A549 (cell line): ENCODE results near the gene ABHD5. TPM values are rescaled to one million over a fixed set of nuclear protein-coding genes. Genes with fewer than 3 reads are reported as not detected.

Experiments
- ATAC-seq, 2 experiments: fragments of 200-7000 bp in 1 of 2; fragments of >200 bp in 1 of 2; cut with Nextera tagmentation in 1 of 2; cut with Tn5 transposase in 1 of 2; 3 replicates each; pipeline versions ENCODE4 v1.8.0 to v1.9.1; 2018 to 2020; ENCODE audit warnings: mild to moderate bottlenecking in 1 of 2, moderate library complexity in 1 of 2
- CTCF ChIA-PET: fragments of 300-600 bp; sonication (Branson Sonifier 250); formaldehyde crosslinking; extraction: SDS; loops from one replicate; lab custom pipeline; 2021; ENCODE audit warnings: antibody characterized with exemption, inconsistent platforms; lab: Yijun Ruan, JAX
- POLR2A ChIA-PET: fragments of 350-600 bp; formaldehyde crosslinking; extraction: SDS; loops from one replicate; lab custom pipeline; 2021; ENCODE audit warnings: antibody characterized with exemption, inconsistent platforms; lab: Yijun Ruan, JAX
- DNase-seq, 2 experiments: peaks; one replicate each; pipeline versions ENCODE4 v3.0.0 to v3.0.0-alpha.2; 2011 to 2016; ENCODE audit warnings: low read depth in 1 of 2, low spot score in 1 of 2
- FAIRE-seq: peaks from 2 replicates; lab custom pipeline; 2011; peaks lifted over from hg19 to GRCh38; lab: Jason Lieb, UNC
- H3K27ac ChIP-seq, 2 experiments: fragments of >200 bp; sonication (Bioruptor Twin); formaldehyde crosslinking; 3 replicates each; pipeline ENCODE4 v1.5.1; 2016 to 2017
- H3K4me1 ChIP-seq: fragments of >200 bp; sonication (Bioruptor Twin); formaldehyde crosslinking; 3 replicates; pipeline ENCODE4 v1.6.1; 2016
- H3K4me2 ChIP-seq: fragments of >200 bp; sonication (Bioruptor Twin); formaldehyde crosslinking; 3 replicates; pipeline ENCODE4 v1.6.1; 2016
- H3K4me3 ChIP-seq: fragments of >200 bp; sonication (Bioruptor Twin); formaldehyde crosslinking; 3 replicates; pipeline ENCODE4 v1.5.1; 2016
- H3K9me3 ChIP-seq: fragments of >200 bp; sonication (Bioruptor Twin); formaldehyde crosslinking; 3 replicates; pipeline ENCODE4 v1.6.1; 2016
- BHLHE40 ChIP-seq: IDR thresholded peaks from 2 replicates; pipeline ENCODE4 v1.6.1; 2012; ENCODE audit warnings: low read depth, low read length, inconsistent platforms
- CBX2 ChIP-seq: fragments of 200-600 bp; sonication (generic); IDR thresholded peaks from 2 replicates; pipeline ENCODE4 v1.6.1; 2016; ENCODE audit warnings: low read depth, mild to moderate bottlenecking, borderline replicate concordance
- EHF ChIP-seq: fragments of 250-450 bp; sonication (Bioruptor Pico); IDR thresholded peaks from 2 replicates; pipeline ENCODE4 v1.5.0; 2020; ENCODE audit warnings: mild to moderate bottlenecking
- EHMT2 ChIP-seq: fragments of 200-600 bp; sonication (generic); IDR thresholded peaks from 2 replicates; pipeline ENCODE4 v1.6.1; 2016; ENCODE audit warnings: antibody characterized with exemption, low read depth, mild to moderate bottlenecking, moderate library complexity
- EP300 ChIP-seq, 2 experiments: fragments of >200 bp; sonication (Bioruptor Twin); formaldehyde crosslinking; IDR thresholded peaks; 2 replicates in 1 of 2; 3 replicates in 1 of 2; pipeline ENCODE4 v1.6.1; 2016 to 2017
- ESRRA ChIP-seq: fragments of 150-350 bp; IDR thresholded peaks from 2 replicates; pipeline ENCODE4 v1.6.1; 2014; ENCODE audit warnings: mild to moderate bottlenecking, low read length, borderline replicate concordance
- FOSB ChIP-seq: fragments of 250-450 bp; sonication (Bioruptor Pico); IDR thresholded peaks from 2 replicates; pipeline ENCODE4 v1.5.0; 2020; ENCODE audit warnings: mild to moderate bottlenecking, moderate library complexity
- FOSL2 ChIP-seq, 2 experiments: fragments of 450-650 bp in 1 of 2; fragments of >200 bp in 1 of 2; sonication (Bioruptor Twin) in 1 of 2; formaldehyde crosslinking; IDR thresholded peaks; 2 replicates each; pipeline versions ENCODE4 v1.5.0 to v1.6.1; 2016 to 2020; ENCODE audit warnings: mild to moderate bottlenecking in 1 of 2, moderate library complexity in 1 of 2
- FOXS1 ChIP-seq: fragments of 250-450 bp; sonication (Bioruptor Pico); IDR thresholded peaks from 2 replicates; pipeline ENCODE4 v1.5.0; 2020; ENCODE audit warnings: mild to moderate bottlenecking, moderate library complexity
- GATA3 ChIP-seq: IDR thresholded peaks from 2 replicates; pipeline ENCODE4 v1.6.1; 2012; ENCODE audit warnings: borderline replicate concordance
- HEYL ChIP-seq: fragments of 250-450 bp; sonication (Bioruptor Pico); IDR thresholded peaks from 2 replicates; pipeline ENCODE4 v1.8.0; 2021; ENCODE audit warnings: mild to moderate bottlenecking, moderate library complexity
- HOXA7 ChIP-seq: fragments of 250-450 bp; sonication (Bioruptor Pico); IDR thresholded peaks from 2 replicates; pipeline ENCODE4 v1.5.0; 2020; ENCODE audit warnings: mild to moderate bottlenecking, moderate library complexity
- HOXB5 ChIP-seq: fragments of 250-450 bp; sonication (Bioruptor Pico); IDR thresholded peaks from 2 replicates; pipeline ENCODE4 v1.5.0; 2020; ENCODE audit warnings: mild to moderate bottlenecking, moderate library complexity
- JUN ChIP-seq, 2 experiments: fragments of >200 bp; sonication (Bioruptor Twin); formaldehyde crosslinking; IDR thresholded peaks; 2 replicates in 1 of 2; 3 replicates in 1 of 2; pipeline ENCODE4 v1.6.1; 2016 to 2017
- KDM1A ChIP-seq: fragments of 200-600 bp; sonication (generic); IDR thresholded peaks from 2 replicates; pipeline ENCODE4 v1.6.1; 2016; ENCODE audit warnings: low read depth, mild to moderate bottlenecking
- MAZ ChIP-seq: fragments of 150-350 bp; IDR thresholded peaks from 2 replicates; pipeline ENCODE4 v1.6.1; 2014; ENCODE audit warnings: antibody characterized with exemption, low read depth, low read length, borderline replicate concordance
- MYC ChIP-seq: IDR thresholded peaks from 2 replicates; pipeline ENCODE4 v1.6.1; 2012; ENCODE audit warnings: mild to moderate bottlenecking, inconsistent platforms, low read length, improper control_type of control experiment, borderline replicate concordance
- NFE2L2 ChIP-seq: fragments of 150-350 bp; conservative IDR thresholded peaks from 2 replicates; pipeline ENCODE4 v1.6.1; 2014; ENCODE audit warnings: low read length
- NPAS2 ChIP-seq: fragments of 250-450 bp; sonication (Bioruptor Pico); IDR thresholded peaks from 2 replicates; pipeline ENCODE4 v1.8.0; 2022; ENCODE audit warnings: mild to moderate bottlenecking, moderate library complexity, borderline replicate concordance
- POLR2A ChIP-seq: IDR thresholded peaks from 2 replicates; pipeline ENCODE4 v1.6.1; 2012; ENCODE audit warnings: mild to moderate bottlenecking, low read length
- RAD21 ChIP-seq, 2 experiments: fragments of >200 bp in 1 of 2; sonication (Bioruptor Twin) in 1 of 2; formaldehyde crosslinking in 1 of 2; IDR thresholded peaks in 1 of 2; conservative IDR thresholded peaks in 1 of 2; 2 replicates in 1 of 2; 3 replicates in 1 of 2; pipeline ENCODE4 v1.6.1; 2012 to 2018; ENCODE audit warnings: inconsistent platforms in 1 of 2
- RARB ChIP-seq: fragments of 250-450 bp; sonication (Bioruptor Pico); IDR thresholded peaks from 2 replicates; pipeline ENCODE4 v1.8.0; 2021; ENCODE audit warnings: mild to moderate bottlenecking, moderate library complexity
- RFX5 ChIP-seq: fragments of 450-650 bp; IDR thresholded peaks from 2 replicates; pipeline ENCODE4 v1.7.1; 2014; ENCODE audit warnings: antibody characterized with exemption, mild to moderate bottlenecking, moderate library complexity
- SMC3 ChIP-seq: fragments of >200 bp; sonication (Bioruptor Twin); formaldehyde crosslinking; IDR thresholded peaks from 3 replicates; pipeline ENCODE4 v1.6.1; 2018; ENCODE audit warnings: inconsistent platforms
- SREBF2 ChIP-seq: fragments of 450-650 bp; IDR thresholded peaks from 2 replicates; pipeline ENCODE4 v1.6.1; 2014; ENCODE audit warnings: mild to moderate bottlenecking, moderate library complexity
- TFCP2L1 ChIP-seq: fragments of 250-450 bp; sonication (Bioruptor Pico); IDR thresholded peaks from 2 replicates; pipeline ENCODE4 v1.5.0; 2021; ENCODE audit warnings: mild to moderate bottlenecking
- ZC3H11A ChIP-seq: fragments of 450-650 bp; IDR thresholded peaks from 2 replicates; pipeline ENCODE4 v1.6.1; 2014; ENCODE audit warnings: antibody characterized with exemption, mild to moderate bottlenecking
- ZFP36 ChIP-seq: fragments of 450-650 bp; IDR thresholded peaks from 2 replicates; pipeline ENCODE4 v1.6.1; 2014; ENCODE audit warnings: borderline replicate concordance; ENCODE audit not compliant: partially characterized antibody
- ZNF302 ChIP-seq: fragments of 250-450 bp; sonication (Bioruptor Pico); IDR thresholded peaks from 2 replicates; pipeline ENCODE4 v1.9.0; 2021; ENCODE audit warnings: inconsistent platforms, mild to moderate bottlenecking, moderate library complexity
- WGBS: methylation state at CpG from one replicate; pipeline ENCODE4 v1.1.6; 2017; ENCODE audit errors: missing lambda C conversion rate; 5-methylcytosine and 5-hydroxymethylcytosine counted together
- polyA plus RNA-seq, 4 experiments: library from polyadenylated mRNA; depleted of rRNA in 3 of 4; stranded (reverse); fragments of >200 nt; fragmentation: RNase III in 1 of 4; extraction: RNeasy Plus Mini Kit Qiagen cat#74134 plus additional on column Dnase treatment in 1 of 4; gene quantifications; 2 replicates in 3 of 4; 3 replicates in 1 of 4; pipeline ENCODE4 v1.2.3, GENCODE V29; 2011 to 2017
- TF ChIP-seq, protein P1 (sequence below): IDR thresholded peaks from 2 replicates; pipeline ENCODE4 v1.6.1; 2012; ENCODE audit warnings: low read depth, borderline replicate concordance
- TF ChIP-seq, protein P2 (sequence below): fragments of >200 bp; sonication (Bioruptor Twin); formaldehyde crosslinking; IDR thresholded peaks from 3 replicates; pipeline ENCODE4 v1.5.1; 2016
- TF ChIP-seq, protein P3 (sequence below): fragments of 250-450 bp; sonication (Bioruptor Pico); IDR thresholded peaks from 2 replicates; pipeline ENCODE4 v1.5.0; 2021; ENCODE audit warnings: mild to moderate bottlenecking, moderate library complexity, borderline replicate concordance

ABHD5 gene
- polyA plus RNA-seq, 2 of the 4 experiments (the other 2 are of a cell fraction) = 16.6 to 17.8 TPM

DNA sequence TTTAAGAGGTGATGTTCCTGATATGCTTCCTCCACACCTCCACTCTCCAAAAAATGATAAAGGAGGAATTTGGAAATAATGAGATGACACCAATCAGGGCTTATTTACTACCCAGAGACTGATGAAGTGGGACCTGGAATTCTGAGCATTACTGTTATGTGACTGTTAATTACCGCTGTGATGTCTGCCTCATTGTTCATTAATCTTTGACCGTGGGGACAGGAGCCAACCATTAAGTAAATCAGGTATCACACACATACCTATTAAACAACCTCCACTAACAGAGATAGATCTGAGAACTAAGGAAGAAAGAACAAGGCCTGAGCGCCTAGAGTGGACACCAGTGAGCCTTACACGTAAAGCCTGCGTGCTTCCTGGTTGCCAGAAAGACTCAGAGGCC lies 37.7 kb downstream of the ABHD5 start:
- ChIA-PET POLR2A (no interaction called here), CTCF (no interaction called here)
- 76% methylated on average over 5 of the region's 5 CpGs for WGBS
- TF ChIP-seq EHF (CRISPR knock-in tag) = no peak
- no peak for TF ChIP-seq RAD21 (conservative IDR thresholded peaks at IDR 0.05 in 1 of 2, IDR thresholded peaks at IDR 0.05 in 1 of 2)
- TF ChIP-seq, protein P1, sequence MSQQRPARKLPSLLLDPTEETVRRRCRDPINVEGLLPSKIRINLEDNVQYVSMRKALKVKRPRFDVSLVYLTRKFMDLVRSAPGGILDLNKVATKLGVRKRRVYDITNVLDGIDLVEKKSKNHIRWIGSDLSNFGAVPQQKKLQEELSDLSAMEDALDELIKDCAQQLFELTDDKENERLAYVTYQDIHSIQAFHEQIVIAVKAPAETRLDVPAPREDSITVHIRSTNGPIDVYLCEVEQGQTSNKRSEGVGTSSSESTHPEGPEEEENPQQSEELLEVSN = no peak
- TF ChIP-seq NFE2L2 = no peak
- TF ChIP-seq, protein P2, sequence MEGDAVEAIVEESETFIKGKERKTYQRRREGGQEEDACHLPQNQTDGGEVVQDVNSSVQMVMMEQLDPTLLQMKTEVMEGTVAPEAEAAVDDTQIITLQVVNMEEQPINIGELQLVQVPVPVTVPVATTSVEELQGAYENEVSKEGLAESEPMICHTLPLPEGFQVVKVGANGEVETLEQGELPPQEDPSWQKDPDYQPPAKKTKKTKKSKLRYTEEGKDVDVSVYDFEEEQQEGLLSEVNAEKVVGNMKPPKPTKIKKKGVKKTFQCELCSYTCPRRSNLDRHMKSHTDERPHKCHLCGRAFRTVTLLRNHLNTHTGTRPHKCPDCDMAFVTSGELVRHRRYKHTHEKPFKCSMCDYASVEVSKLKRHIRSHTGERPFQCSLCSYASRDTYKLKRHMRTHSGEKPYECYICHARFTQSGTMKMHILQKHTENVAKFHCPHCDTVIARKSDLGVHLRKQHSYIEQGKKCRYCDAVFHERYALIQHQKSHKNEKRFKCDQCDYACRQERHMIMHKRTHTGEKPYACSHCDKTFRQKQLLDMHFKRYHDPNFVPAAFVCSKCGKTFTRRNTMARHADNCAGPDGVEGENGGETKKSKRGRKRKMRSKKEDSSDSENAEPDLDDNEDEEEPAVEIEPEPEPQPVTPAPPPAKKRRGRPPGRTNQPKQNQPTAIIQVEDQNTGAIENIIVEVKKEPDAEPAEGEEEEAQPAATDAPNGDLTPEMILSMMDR = no peak
- DNase-seq = no peak
- Histone ChIP-seq H3K9me3 (no peaks in the 10 kb centered on the region), H3K4me2 (no peak overlapping the region), H3K4me1 (no peaks in the 10 kb centered on the region), H3K27ac (no peak overlapping the region), H3K4me3 (no peak overlapping the region)
- no peak for ATAC-seq
- no peak for FAIRE-seq

DNA sequence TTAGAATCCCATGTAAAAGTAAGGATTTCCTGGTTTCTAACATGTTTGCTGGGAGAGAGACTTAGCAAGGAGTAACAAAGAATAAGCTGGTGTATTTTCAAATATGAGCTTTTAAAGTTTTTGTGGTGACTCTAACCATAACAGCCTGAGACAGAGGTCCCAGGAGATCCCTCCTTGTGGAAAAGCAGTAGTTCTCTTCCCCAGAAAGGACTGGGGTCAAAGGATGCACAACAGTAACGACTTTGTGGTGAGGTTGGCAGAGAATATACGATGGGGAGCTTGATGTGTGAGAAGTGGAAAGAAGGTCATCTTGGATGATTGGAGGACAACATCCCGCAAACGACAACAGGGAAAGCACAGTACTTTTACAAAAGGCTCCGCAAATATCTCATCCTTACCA lies 38.2 kb downstream of the ABHD5 start:
- FAIRE-seq (no peak), DNase-seq (no peak), ATAC-seq (no peak)
- POLR2A ChIA-PET = no interaction called here
- no peak for TF ChIP-seq MAZ
- TF ChIP-seq ESRRA = no peak
- TF ChIP-seq HOXA7 (CRISPR knock-in tag) = no peak
- TF ChIP-seq ZFP36 = no peak
- no peak for TF ChIP-seq EHF (CRISPR knock-in tag)
- TF ChIP-seq BHLHE40 = no peak
- TF ChIP-seq CBX2 = no peak
- TF ChIP-seq FOSB = no peak
- no peak for TF ChIP-seq TFCP2L1 (CRISPR knock-in tag)
- TF ChIP-seq RFX5 = no peak
- TF ChIP-seq ZNF302 (CRISPR knock-in tag) = no peak
- no peak for TF ChIP-seq HOXB5 (CRISPR knock-in tag)
- TF ChIP-seq KDM1A = no peak
- 91% methylated on average over 5 of the region's 5 CpGs for WGBS
- no peaks in the 10 kb centered on the region for H3K9me3 ChIP-seq
- no peak overlapping the region for H3K4me2 ChIP-seq
- no peak overlapping the region for H3K27ac ChIP-seq
- CTCF ChIA-PET = interaction anchor here (1.0 kb wide), 1 partner anchor 12 kb away, joined by 3 read pairs; no protein-coding TSS in a partner anchor
- no peak overlapping the region for H3K4me3 ChIP-seq
- H3K4me1 ChIP-seq = no peaks in the 10 kb centered on the region

DNA sequence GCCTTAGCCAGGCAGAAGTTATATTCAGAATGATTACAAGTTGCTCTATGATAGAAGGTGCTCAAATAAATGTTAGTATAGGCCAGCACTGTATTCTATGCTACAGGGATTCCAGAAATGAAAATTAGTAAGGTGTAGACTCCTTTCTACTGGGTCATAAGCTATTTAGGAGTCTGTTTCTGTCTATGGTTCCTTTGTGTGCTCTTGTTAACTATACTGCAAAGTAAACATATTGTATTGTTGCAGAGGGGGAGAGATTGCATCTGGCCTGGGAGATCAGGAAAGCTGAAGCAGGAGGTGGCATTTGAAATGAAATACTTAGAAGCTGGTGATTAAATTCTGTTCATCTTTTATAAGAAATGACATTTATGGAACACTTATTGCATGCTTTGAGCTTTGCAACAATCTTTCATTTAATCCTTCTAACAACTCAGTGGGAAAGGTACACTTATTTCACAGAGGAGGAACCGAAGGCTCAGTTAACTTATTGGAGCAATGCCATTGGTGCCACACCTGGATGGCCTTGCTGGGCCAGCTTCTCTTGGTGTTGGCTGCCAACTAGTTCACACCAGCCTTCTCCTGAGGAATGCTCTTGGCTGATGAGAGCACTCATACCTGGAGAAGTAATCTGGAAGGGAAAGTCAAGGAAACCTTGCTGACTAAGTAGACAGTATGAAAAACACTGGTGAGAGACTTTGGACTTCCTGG lies 39.1 kb downstream of the ABHD5 start:
- FAIRE-seq (no peak), DNase-seq (no peak), ATAC-seq (no peak)
- ChIA-PET CTCF (interaction anchor here (1.0 kb wide), 2 partner anchors 11 to 22 kb away, joined by 3 to 4 read pairs; no protein-coding TSS in a partner anchor), POLR2A (no interaction called here)
- 93% methylated on average over 1 of the region's 1 CpG for WGBS
- no peaks in the 10 kb centered on the region for H3K9me3 ChIP-seq
- no peak overlapping the region for H3K27ac ChIP-seq
- no peaks in the 10 kb centered on the region for H3K4me1 ChIP-seq
- H3K4me3 ChIP-seq = no peak overlapping the region
- H3K4me2 ChIP-seq = no peak overlapping the region
- TF ChIP-seq ZC3H11A = no peak
- no peak for TF ChIP-seq POLR2A
- no peak for TF ChIP-seq RFX5
- TF ChIP-seq KDM1A = no peak
- TF ChIP-seq SMC3 = no peak
- no peak for TF ChIP-seq NPAS2 (CRISPR knock-in tag)
- TF ChIP-seq SREBF2 = no peak
- TF ChIP-seq JUN (IDR thresholded peaks at IDR 0.05) = no peak
- no peak for TF ChIP-seq HEYL (CRISPR knock-in tag)
- no peak for TF ChIP-seq GATA3
- no peak for TF ChIP-seq FOXS1
- no peak for TF ChIP-seq FOSL2 (IDR thresholded peaks at IDR 0.05)
- no peak for TF ChIP-seq FOSL2 (CRISPR knock-in tag; IDR thresholded peaks at IDR 0.05)
- no peak for TF ChIP-seq ZFP36
- no peak for TF ChIP-seq RARB (CRISPR knock-in tag)
- TF ChIP-seq, protein P3, sequence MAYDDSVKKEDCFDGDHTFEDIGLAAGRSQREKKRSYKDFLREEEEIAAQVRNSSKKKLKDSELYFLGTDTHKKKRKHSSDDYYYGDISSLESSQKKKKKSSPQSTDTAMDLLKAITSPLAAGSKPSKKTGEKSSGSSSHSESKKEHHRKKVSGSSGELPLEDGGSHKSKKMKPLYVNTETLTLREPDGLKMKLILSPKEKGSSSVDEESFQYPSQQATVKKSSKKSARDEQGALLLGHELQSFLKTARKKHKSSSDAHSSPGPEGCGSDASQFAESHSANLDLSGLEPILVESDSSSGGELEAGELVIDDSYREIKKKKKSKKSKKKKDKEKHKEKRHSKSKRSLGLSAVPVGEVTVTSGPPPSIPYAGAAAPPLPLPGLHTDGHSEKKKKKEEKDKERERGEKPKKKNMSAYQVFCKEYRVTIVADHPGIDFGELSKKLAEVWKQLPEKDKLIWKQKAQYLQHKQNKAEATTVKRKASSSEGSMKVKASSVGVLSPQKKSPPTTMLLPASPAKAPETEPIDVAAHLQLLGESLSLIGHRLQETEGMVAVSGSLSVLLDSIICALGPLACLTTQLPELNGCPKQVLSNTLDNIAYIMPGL = no peak
- no peak for TF ChIP-seq EP300 (IDR thresholded peaks at IDR 0.05)
- no peak for TF ChIP-seq EHMT2
- no peak for TF ChIP-seq MYC
